Measurements from ENCODE around the gene FGFBP1. TPM values are rescaled to one million over a fixed set of nuclear protein-coding genes. Genes with fewer than 3 reads are reported as not detected.

FGFBP1 gene
- total and polyA plus RNA-seq, 5 donors from 2014 or later, result not detected

- ATAC-seq (ENCODE audit: low read depth in 2 of 2), result no peak
- no peak for DNase-seq
- Mint-ChIP-seq H3K27me3 (peaks cover 29% of the 10 kb centered on the region), H3K9me3 (peaks cover 0 to 4% (median 0%) of the 10 kb centered on the region in 7 donors), H3K27ac (no peak overlapping the region), H3K4me1 (no peaks in the 10 kb centered on the region), H3K36me3 (no peaks in the 10 kb centered on the region), H3K4me3 (no peak overlapping the region)
- Histone ChIP-seq H3K4me1 (ENCODE audit: control insufficient read depth, insufficient read depth, low read length, poor library complexity, severe bottlenecking) (no peaks in the 10 kb centered on the region), H3K4me3 (ENCODE audit: low read depth, low read length) (no peak overlapping the region), H3K27ac (ENCODE audit: insufficient read depth, low read length, poor library complexity, severe bottlenecking) (no peak overlapping the region), H3K36me3 (ENCODE audit: control insufficient read depth, insufficient read depth, low read length) (no peaks in the 10 kb centered on the region), H3K9me3 (ENCODE audit: control insufficient read depth in 2 of 2, low read length in 2 of 2) (no peaks in the 10 kb centered on the region), H3K27me3 (ENCODE audit: control insufficient read depth, insufficient read depth, low read length) (peaks cover 8% of the 10 kb centered on the region)
These were observed 43.3 kb downstream of the FGFBP1 start for GRCh38 chr4:15894921-15895916.

- peaks cover 6% of the 10 kb centered on the region for H3K27me3 ChIP-seq (ENCODE audit: control insufficient read depth, insufficient read depth, low read length)
- H3K36me3 Mint-ChIP-seq, result no peaks in the 10 kb centered on the region
- H3K9me3 Mint-ChIP-seq, result no peaks in the 10 kb centered on the region
- no peaks in the 10 kb centered on the region for H3K4me1 ChIP-seq (ENCODE audit: control insufficient read depth, insufficient read depth, low read length, poor library complexity, severe bottlenecking)
- H3K9me3 ChIP-seq (ENCODE audit: control insufficient read depth in 2 of 2, low read length in 2 of 2), result no peaks in the 10 kb centered on the region
- H3K27ac ChIP-seq (ENCODE audit: insufficient read depth, low read length, poor library complexity, severe bottlenecking), result no peak overlapping the region
- DNase-seq (no peak), ATAC-seq (ENCODE audit: low read depth in 2 of 2) (no peak)
- no peak overlapping the region for H3K4me3 ChIP-seq (ENCODE audit: low read depth, low read length)
- H3K27me3 Mint-ChIP-seq, result peaks cover 23% of the 10 kb centered on the region
- H3K4me3 Mint-ChIP-seq, result no peak overlapping the region
- no peak overlapping the region for H3K27ac Mint-ChIP-seq
- no peaks in the 10 kb centered on the region for H3K36me3 ChIP-seq (ENCODE audit: control insufficient read depth, insufficient read depth, low read length)
- no peaks in the 10 kb centered on the region for H3K4me1 Mint-ChIP-seq
These were observed 44.1 kb downstream of the FGFBP1 start for GRCh38 chr4:15894393-15894792.

- peaks cover 21% of the 10 kb centered on the region for H3K27me3 Mint-ChIP-seq
- DNase-seq (no peak), ATAC-seq (ENCODE audit: low read depth in 2 of 2) (no peak)
- no peak overlapping the region for H3K27ac Mint-ChIP-seq
- no peaks in the 10 kb centered on the region for H3K36me3 Mint-ChIP-seq
- H3K4me1 ChIP-seq (ENCODE audit: control insufficient read depth, insufficient read depth, low read length, poor library complexity, severe bottlenecking), result no peaks in the 10 kb centered on the region
- H3K4me3 Mint-ChIP-seq, result no peak overlapping the region
- H3K27me3 ChIP-seq (ENCODE audit: control insufficient read depth, insufficient read depth, low read length), result peaks cover 4% of the 10 kb centered on the region
- H3K9me3 ChIP-seq (ENCODE audit: control insufficient read depth in 2 of 2, low read length in 2 of 2), result no peaks in the 10 kb centered on the region
- no peak overlapping the region for H3K4me3 ChIP-seq (ENCODE audit: low read depth, low read length)
- no peaks in the 10 kb centered on the region for H3K9me3 Mint-ChIP-seq
- H3K36me3 ChIP-seq (ENCODE audit: control insufficient read depth, insufficient read depth, low read length), result no peaks in the 10 kb centered on the region
- H3K27ac ChIP-seq (ENCODE audit: insufficient read depth, low read length, poor library complexity, severe bottlenecking), result no peak overlapping the region
- H3K4me1 Mint-ChIP-seq, result no peaks in the 10 kb centered on the region
These were observed 44.6 kb downstream of the FGFBP1 start for GRCh38 chr4:15893962-15894361.

- H3K36me3 Mint-ChIP-seq, result no peaks in the 10 kb centered on the region
- DNase-seq (no peak), ATAC-seq (ENCODE audit: low read depth in 2 of 2) (no peak)
- H3K27me3 Mint-ChIP-seq, result peaks cover 14% of the 10 kb centered on the region
- no peaks in the 10 kb centered on the region for H3K4me1 Mint-ChIP-seq
- H3K27ac Mint-ChIP-seq, result no peak overlapping the region
- H3K9me3 Mint-ChIP-seq, result no peaks in the 10 kb centered on the region
- Histone ChIP-seq H3K27me3 (ENCODE audit: control insufficient read depth, insufficient read depth, low read length) (no peaks in the 10 kb centered on the region), H3K27ac (ENCODE audit: insufficient read depth, low read length, poor library complexity, severe bottlenecking) (no peak overlapping the region), H3K36me3 (ENCODE audit: control insufficient read depth, insufficient read depth, low read length) (no peaks in the 10 kb centered on the region), H3K4me3 (ENCODE audit: low read depth, low read length) (no peak overlapping the region), H3K9me3 (ENCODE audit: control insufficient read depth in 2 of 2, low read length in 2 of 2) (no peaks in the 10 kb centered on the region), H3K4me1 (ENCODE audit: control insufficient read depth, insufficient read depth, low read length, poor library complexity, severe bottlenecking) (no peaks in the 10 kb centered on the region)
- no peak overlapping the region for H3K4me3 Mint-ChIP-seq
These were observed 47.2 kb downstream of the FGFBP1 start for GRCh38 chr4:15891312-15891711.

GRCh38 chr4:15890246-15890829 is 48.2 kb downstream of the FGFBP1 start:
- H3K4me1 Mint-ChIP-seq, result no peaks in the 10 kb centered on the region
- H3K4me1 ChIP-seq (ENCODE audit: control insufficient read depth, insufficient read depth, low read length, poor library complexity, severe bottlenecking), result no peaks in the 10 kb centered on the region
- ATAC-seq (ENCODE audit: low read depth in 2 of 2) (no peak), DNase-seq (no peak)
- no peaks in the 10 kb centered on the region for H3K27me3 ChIP-seq (ENCODE audit: control insufficient read depth, insufficient read depth, low read length)
- H3K27me3 Mint-ChIP-seq, result peaks cover 6% of the 10 kb centered on the region
- no peak overlapping the region for H3K4me3 ChIP-seq (ENCODE audit: low read depth, low read length)
- no peak overlapping the region for H3K27ac ChIP-seq (ENCODE audit: insufficient read depth, low read length, poor library complexity, severe bottlenecking)
- no peak overlapping the region for H3K27ac Mint-ChIP-seq
- no peak overlapping the region for H3K4me3 Mint-ChIP-seq
- no peaks in the 10 kb centered on the region for H3K36me3 ChIP-seq (ENCODE audit: control insufficient read depth, insufficient read depth, low read length)
- no peaks in the 10 kb centered on the region for H3K9me3 Mint-ChIP-seq
- H3K36me3 Mint-ChIP-seq, result no peaks in the 10 kb centered on the region
- H3K9me3 ChIP-seq (ENCODE audit: control insufficient read depth in 2 of 2, low read length in 2 of 2), result no peaks in the 10 kb centered on the region

GRCh38 chr4:15888515-15888914 is 50.0 kb downstream of the FGFBP1 start:
- Mint-ChIP-seq H3K27ac (no peak overlapping the region), H3K36me3 (no peaks in the 10 kb centered on the region), H3K9me3 (no peaks in the 10 kb centered on the region), H3K4me1 (no peaks in the 10 kb centered on the region), H3K4me3 (no peak overlapping the region), H3K27me3 (peaks cover 6% of the 10 kb centered on the region)
- H3K9me3 ChIP-seq (ENCODE audit: control insufficient read depth in 2 of 2, low read length in 2 of 2), result no peaks in the 10 kb centered on the region
- peaks cover 5% of the 10 kb centered on the region for H3K27me3 ChIP-seq (ENCODE audit: control insufficient read depth, insufficient read depth, low read length)
- no peak overlapping the region for H3K4me3 ChIP-seq (ENCODE audit: low read depth, low read length)
- H3K27ac ChIP-seq (ENCODE audit: insufficient read depth, low read length, poor library complexity, severe bottlenecking), result no peak overlapping the region
- no peak for DNase-seq
- no peaks in the 10 kb centered on the region for H3K4me1 ChIP-seq (ENCODE audit: control insufficient read depth, insufficient read depth, low read length, poor library complexity, severe bottlenecking)
- ATAC-seq (ENCODE audit: low read depth in 2 of 2), result no peak
- no peaks in the 10 kb centered on the region for H3K36me3 ChIP-seq (ENCODE audit: control insufficient read depth, insufficient read depth, low read length)
